Activated CD8-positive, alpha-beta T cell treated with anti-CD3 and anti-CD28 coated beads, Interleukin-2, amount 10 ng/mL, durations not matched to agents 7 days and 5 days (primary cell): ENCODE measurements around the gene CNTNAP5. TPM values are rescaled to one million over a fixed set of nuclear protein-coding genes. Genes with fewer than 3 reads are reported as not detected.

Experiments used
- ATAC-seq: fragments of 150-1000 bp; cut with Tn5 transposase; one replicate; pipeline ENCODE4 v1.10.0; 2021; ENCODE audit warnings: moderate library complexity
- CTCF ChIA-PET: fragments of 350-600 bp; sonication (Branson Sonifier 250); formaldehyde crosslinking; loops from one replicate; lab custom pipeline; 2021; ENCODE audit warnings: antibody characterized with exemption; lab: Charles Lee
- POLR2A ChIA-PET: fragments of 350-600 bp; sonication (Branson Sonifier 250); formaldehyde crosslinking; loops from one replicate; lab custom pipeline; 2021; ENCODE audit warnings: antibody characterized with exemption; lab: Charles Lee
- DNase-seq: peaks from one replicate; pipeline ENCODE4 v3.0.0-alpha.2; 2020
- H3K27ac Mint-ChIP-seq: one replicate; pipeline ENCODE4 v1.8.0; 2021; ENCODE audit warnings: mild to moderate bottlenecking, mixed read lengths
- H3K27me3 Mint-ChIP-seq: one replicate; pipeline ENCODE4 v1.8.0; 2021; ENCODE audit warnings: low read depth, mixed read lengths
- H3K36me3 Mint-ChIP-seq: one replicate; pipeline ENCODE4 v1.8.0; 2021; ENCODE audit warnings: low read depth, mixed read lengths
- H3K4me1 Mint-ChIP-seq: one replicate; pipeline ENCODE4 v1.8.0; 2021; ENCODE audit warnings: low read depth, mixed read lengths
- H3K4me3 Mint-ChIP-seq: one replicate; pipeline ENCODE4 v1.8.0; 2021; ENCODE audit warnings: mild to moderate bottlenecking, mixed read lengths
- H3K9me3 Mint-ChIP-seq: one replicate; pipeline ENCODE4 v1.8.0; 2022; ENCODE audit warnings: mixed read lengths; ENCODE audit not compliant: insufficient read depth
- total RNA-seq, 2 experiments: library from RNA; stranded (reverse); gene quantifications; one replicate each; pipeline ENCODE4 v1.2.3, GENCODE V29; 2021

Gene CNTNAP5
- total RNA-seq, 2 experiments from 2014 or later = not detected

- DNase-seq (no peak), ATAC-seq (no peak)
- ChIA-PET CTCF (no interaction called here), POLR2A (no interaction called here)
- Mint-ChIP-seq H3K36me3 (no peaks in the 10 kb centered on the region), H3K27me3 (no peaks in the 10 kb centered on the region), H3K9me3 (peaks cover 9% of the 10 kb centered on the region), H3K4me3 (no peak overlapping the region), H3K4me1 (no peaks in the 10 kb centered on the region), H3K27ac (no peak overlapping the region)
Measured at GRCh38 chr2:124698979-124699565, 674.0 kb downstream of the CNTNAP5 start.

GRCh38 chr2:124702777-124703176, 677.7 kb downstream of the CNTNAP5 start:
- Mint-ChIP-seq H3K9me3 (peaks cover 9% of the 10 kb centered on the region), H3K27me3 (no peaks in the 10 kb centered on the region), H3K27ac (no peak overlapping the region), H3K4me3 (no peak overlapping the region), H3K36me3 (no peaks in the 10 kb centered on the region), H3K4me1 (no peaks in the 10 kb centered on the region)
- no peak for DNase-seq
- ChIA-PET CTCF (no interaction called here), POLR2A (no interaction called here)
- no peak for ATAC-seq

- ATAC-seq (no peak), DNase-seq (no peak)
- Mint-ChIP-seq H3K4me1 (no peaks in the 10 kb centered on the region), H3K4me3 (no peak overlapping the region), H3K36me3 (no peaks in the 10 kb centered on the region), H3K9me3 (peaks cover 9% of the 10 kb centered on the region), H3K27ac (no peak overlapping the region), H3K27me3 (no peaks in the 10 kb centered on the region)
- CTCF ChIA-PET = no interaction called here
- POLR2A ChIA-PET = no interaction called here
Measured at GRCh38 chr2:124704071-124704925, 679.2 kb downstream of the CNTNAP5 start.

DNA sequence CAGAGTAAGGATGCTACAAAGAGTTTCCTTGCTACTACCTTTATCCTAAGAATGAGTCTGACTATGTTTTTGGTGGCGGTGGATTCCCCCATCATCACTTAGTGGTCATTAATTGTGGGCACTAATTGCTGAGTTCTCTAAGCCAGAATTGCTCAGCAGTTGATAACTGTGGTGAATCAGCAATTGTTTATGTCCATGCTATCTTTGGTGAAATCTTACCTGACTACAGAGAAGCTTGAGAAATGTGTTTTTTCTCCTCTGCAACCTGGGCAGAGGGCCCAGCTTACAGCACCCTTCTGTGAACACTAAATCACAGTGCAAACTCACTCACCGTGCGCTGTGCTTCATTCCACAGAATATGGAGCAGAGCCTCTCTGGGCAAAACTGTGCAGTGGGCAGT, 683.6 kb downstream of the CNTNAP5 start:
- Mint-ChIP-seq H3K27me3 (no peaks in the 10 kb centered on the region), H3K27ac (no peak overlapping the region), H3K9me3 (peaks cover 4% of the 10 kb centered on the region), H3K4me3 (no peak overlapping the region), H3K36me3 (no peaks in the 10 kb centered on the region), H3K4me1 (no peaks in the 10 kb centered on the region)
- DNase-seq (no peak), ATAC-seq (no peak)
- ChIA-PET CTCF (no interaction called here), POLR2A (no interaction called here)

GRCh38 chr2:124713969-124714368, 688.9 kb downstream of the CNTNAP5 start:
- H3K27ac Mint-ChIP-seq = no peak overlapping the region
- DNase-seq (no peak), ATAC-seq (no peak)
- H3K4me3 Mint-ChIP-seq = no peak overlapping the region
- no peaks in the 10 kb centered on the region for H3K27me3 Mint-ChIP-seq
- ChIA-PET POLR2A (no interaction called here), CTCF (no interaction called here)
- no peaks in the 10 kb centered on the region for H3K36me3 Mint-ChIP-seq
- no peaks in the 10 kb centered on the region for H3K4me1 Mint-ChIP-seq
- H3K9me3 Mint-ChIP-seq = peaks cover 4% of the 10 kb centered on the region

DNA sequence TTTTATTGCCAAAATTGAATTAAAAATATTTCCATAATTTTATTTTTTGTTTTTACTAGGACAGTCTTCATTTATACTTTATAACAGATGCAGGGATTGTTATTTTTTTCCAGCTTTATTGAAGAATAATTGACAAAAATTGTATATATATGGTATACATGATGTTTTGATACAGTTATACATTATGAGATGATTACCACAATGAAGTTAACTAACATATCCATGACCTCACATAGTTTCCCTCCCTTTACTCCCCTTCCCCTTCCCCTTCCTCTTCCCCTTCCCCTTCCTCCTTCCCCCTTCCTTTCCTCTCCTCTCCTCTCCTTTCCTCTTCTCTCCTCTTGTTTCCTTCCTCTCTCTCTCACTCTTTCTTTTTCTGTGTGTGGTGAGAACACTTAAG, 700.1 kb downstream of the CNTNAP5 start:
- CTCF ChIA-PET = no interaction called here
- Mint-ChIP-seq H3K27me3 (no peaks in the 10 kb centered on the region), H3K4me1 (no peaks in the 10 kb centered on the region), H3K4me3 (no peak overlapping the region), H3K9me3 (peaks cover 7% of the 10 kb centered on the region), H3K36me3 (no peaks in the 10 kb centered on the region), H3K27ac (no peak overlapping the region)
- DNase-seq = no peak
- ATAC-seq = no peak
- POLR2A ChIA-PET = no interaction called here

DNA sequence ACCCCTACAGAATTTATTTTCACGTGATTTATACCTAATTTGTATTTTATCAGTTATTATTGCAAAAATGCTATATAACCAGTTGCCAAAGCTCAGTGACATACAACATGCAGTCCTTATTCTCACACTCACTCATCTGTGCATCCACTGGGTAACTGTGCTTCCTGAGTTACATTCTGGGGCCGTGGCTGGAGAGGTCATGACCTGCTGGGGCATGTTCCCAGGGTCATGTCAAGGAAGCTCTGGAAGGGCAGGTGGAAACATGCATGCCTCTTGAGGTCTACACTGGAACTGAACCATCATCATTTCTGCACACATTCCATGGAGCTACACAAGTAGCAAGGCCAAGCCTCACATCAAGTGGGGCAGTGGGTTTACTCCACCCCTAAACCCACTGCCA, 715.5 kb downstream of the CNTNAP5 start:
- no peak overlapping the region for H3K27ac Mint-ChIP-seq
- H3K27me3 Mint-ChIP-seq = no peaks in the 10 kb centered on the region
- H3K4me3 Mint-ChIP-seq = no peak overlapping the region
- ATAC-seq (no peak), DNase-seq (no peak)
- no peaks in the 10 kb centered on the region for H3K4me1 Mint-ChIP-seq
- H3K9me3 Mint-ChIP-seq = peaks cover 4% of the 10 kb centered on the region
- ChIA-PET POLR2A (no interaction called here), CTCF (no interaction called here)
- no peaks in the 10 kb centered on the region for H3K36me3 Mint-ChIP-seq

DNA sequence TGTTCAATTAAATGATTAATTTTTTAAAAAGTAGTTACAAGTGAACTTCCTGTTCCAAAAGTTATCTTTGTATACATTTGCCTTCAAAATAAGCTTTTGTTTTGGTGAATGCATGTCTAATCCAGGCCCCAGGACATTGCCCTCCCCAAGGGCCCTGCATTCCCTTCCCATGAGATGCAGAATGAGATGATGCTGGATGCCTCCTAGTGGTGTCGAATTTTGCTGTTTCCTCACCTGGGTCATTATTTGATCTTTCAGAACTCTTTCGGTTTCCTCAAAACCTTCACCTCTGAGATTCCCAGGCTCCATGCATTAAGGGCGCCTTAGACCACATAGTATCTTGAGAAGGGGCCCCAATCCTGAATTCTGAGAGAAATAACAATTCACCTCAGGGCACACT, 728.8 kb downstream of the CNTNAP5 start:
- no peak for ATAC-seq
- CTCF ChIA-PET = no interaction called here
- DNase-seq = no peak
- no peaks in the 10 kb centered on the region for H3K27me3 Mint-ChIP-seq
- H3K9me3 Mint-ChIP-seq = no peaks in the 10 kb centered on the region
- H3K27ac Mint-ChIP-seq = no peak overlapping the region
- POLR2A ChIA-PET = no interaction called here
- H3K4me1 Mint-ChIP-seq = no peaks in the 10 kb centered on the region
- H3K4me3 Mint-ChIP-seq = no peak overlapping the region
- H3K36me3 Mint-ChIP-seq = no peaks in the 10 kb centered on the region

GRCh38 chr2:124755386-124755785, 730.3 kb downstream of the CNTNAP5 start:
- Mint-ChIP-seq H3K4me1 (no peaks in the 10 kb centered on the region), H3K27ac (no peak overlapping the region), H3K4me3 (no peak overlapping the region), H3K9me3 (no peaks in the 10 kb centered on the region), H3K27me3 (no peaks in the 10 kb centered on the region), H3K36me3 (no peaks in the 10 kb centered on the region)
- ChIA-PET POLR2A (no interaction called here), CTCF (no interaction called here)
- DNase-seq (no peak), ATAC-seq (no peak)

DNA sequence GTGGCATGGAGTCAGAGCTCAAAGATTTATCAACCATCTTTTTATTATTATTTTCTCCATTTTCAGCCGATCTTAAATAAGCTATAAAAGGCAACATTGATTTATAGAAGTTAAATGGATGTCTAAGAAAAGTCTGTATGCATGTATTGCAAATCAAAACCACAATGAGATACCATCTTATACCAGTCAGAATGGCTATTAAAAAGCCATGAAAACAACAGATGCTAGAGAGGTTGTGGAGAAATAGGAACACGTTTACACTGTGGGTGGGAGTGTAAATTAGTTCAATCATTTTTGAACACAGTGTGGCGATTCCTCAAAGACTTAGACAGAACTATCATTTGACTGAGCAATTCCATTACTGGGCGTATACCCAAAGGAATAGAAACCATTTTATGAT, 731.0 kb downstream of the CNTNAP5 start:
- H3K4me3 Mint-ChIP-seq = no peak overlapping the region
- CTCF ChIA-PET = no interaction called here
- POLR2A ChIA-PET = no interaction called here

GRCh38 chr2:124762388-124762787, 737.3 kb downstream of the CNTNAP5 start:
- no peaks in the 10 kb centered on the region for H3K9me3 Mint-ChIP-seq
- no peak overlapping the region for H3K27ac Mint-ChIP-seq
- DNase-seq = no peak
- H3K36me3 Mint-ChIP-seq = no peaks in the 10 kb centered on the region
- H3K4me1 Mint-ChIP-seq = no peaks in the 10 kb centered on the region
- CTCF ChIA-PET = no interaction called here
- H3K4me3 Mint-ChIP-seq = no peak overlapping the region
- no peak for ATAC-seq
- POLR2A ChIA-PET = no interaction called here
- no peaks in the 10 kb centered on the region for H3K27me3 Mint-ChIP-seq

More for the DNA sequence above, 731.0 kb downstream of the CNTNAP5 start:
- no peaks in the 10 kb centered on the region for H3K9me3 Mint-ChIP-seq
- no peaks in the 10 kb centered on the region for H3K4me1 Mint-ChIP-seq
- H3K27me3 Mint-ChIP-seq = no peaks in the 10 kb centered on the region
- DNase-seq (no peak), ATAC-seq (no peak)
- no peaks in the 10 kb centered on the region for H3K36me3 Mint-ChIP-seq
- no peak overlapping the region for H3K27ac Mint-ChIP-seq

GRCh38 chr2:124763611-124764010, 738.5 kb downstream of the CNTNAP5 start:
- Mint-ChIP-seq H3K4me1 (no peaks in the 10 kb centered on the region), H3K27ac (no peak overlapping the region), H3K4me3 (no peak overlapping the region), H3K36me3 (no peaks in the 10 kb centered on the region), H3K27me3 (no peaks in the 10 kb centered on the region), H3K9me3 (no peaks in the 10 kb centered on the region)
- ATAC-seq (no peak), DNase-seq (no peak)
- CTCF ChIA-PET = no interaction called here
- POLR2A ChIA-PET = no interaction called here
